ENCODE results near the gene HMCN2. TPM values are rescaled to one million over a fixed set of nuclear protein-coding genes. Genes with fewer than 3 reads are reported as not detected.

The HMCN2 gene
- total RNA-seq, 1 experiment from 2014 or later = 5.6 TPM

GRCh38 chr9:130352081-130352480 lies 86.5 kb downstream of the HMCN2 start:
- TF ChIP-seq CREB1 (CRISPR knock-in tag; IDR thresholded peaks at IDR 0.05) = no peak
- no peak for TF ChIP-seq TP53 (CRISPR knock-in tag; IDR thresholded peaks at IDR 0.05)
- no peak for TF ChIP-seq MYBL2 (CRISPR knock-in tag; IDR thresholded peaks at IDR 0.05)
- TF ChIP-seq AR (CRISPR knock-in tag; IDR thresholded peaks at IDR 0.05) = no peak
- TF ChIP-seq, protein P1, sequence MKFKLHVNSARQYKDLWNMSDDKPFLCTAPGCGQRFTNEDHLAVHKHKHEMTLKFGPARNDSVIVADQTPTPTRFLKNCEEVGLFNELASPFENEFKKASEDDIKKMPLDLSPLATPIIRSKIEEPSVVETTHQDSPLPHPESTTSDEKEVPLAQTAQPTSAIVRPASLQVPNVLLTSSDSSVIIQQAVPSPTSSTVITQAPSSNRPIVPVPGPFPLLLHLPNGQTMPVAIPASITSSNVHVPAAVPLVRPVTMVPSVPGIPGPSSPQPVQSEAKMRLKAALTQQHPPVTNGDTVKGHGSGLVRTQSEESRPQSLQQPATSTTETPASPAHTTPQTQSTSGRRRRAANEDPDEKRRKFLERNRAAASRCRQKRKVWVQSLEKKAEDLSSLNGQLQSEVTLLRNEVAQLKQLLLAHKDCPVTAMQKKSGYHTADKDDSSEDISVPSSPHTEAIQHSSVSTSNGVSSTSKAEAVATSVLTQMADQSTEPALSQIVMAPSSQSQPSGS (CRISPR knock-in tag; IDR thresholded peaks at IDR 0.05; ENCODE audit: borderline replicate concordance, low read depth) = no peak
- TF ChIP-seq, protein P2, sequence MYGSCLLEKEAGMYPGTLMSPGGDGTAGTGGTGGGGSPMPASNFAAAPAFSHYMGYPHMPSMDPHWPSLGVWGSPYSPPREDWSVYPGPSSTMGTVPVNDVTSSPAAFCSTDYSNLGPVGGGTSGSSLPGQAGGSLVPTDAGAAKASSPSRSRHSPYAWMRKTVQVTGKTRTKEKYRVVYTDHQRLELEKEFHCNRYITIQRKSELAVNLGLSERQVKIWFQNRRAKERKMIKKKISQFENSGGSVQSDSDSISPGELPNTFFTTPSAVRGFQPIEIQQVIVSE (CRISPR knock-in tag; IDR thresholded peaks at IDR 0.05; ENCODE audit: borderline replicate concordance) = no peak
- TF ChIP-seq STAT6 (CRISPR knock-in tag; conservative IDR thresholded peaks at IDR 0.05; ENCODE audit: low read depth) = no peak
- no peak for TF ChIP-seq SMAD3 (CRISPR knock-in tag; IDR thresholded peaks at IDR 0.05; ENCODE audit: borderline replicate concordance)
- TF ChIP-seq FOXP4 (CRISPR knock-in tag; IDR thresholded peaks at IDR 0.05) = no peak
- TF ChIP-seq ATF1 (CRISPR knock-in tag; IDR thresholded peaks at IDR 0.05) = no peak
- TF ChIP-seq ELF4 (CRISPR knock-in tag; IDR thresholded peaks at IDR 0.05; ENCODE audit: low read depth) = no peak
- no peak for TF ChIP-seq ZNF423 (CRISPR knock-in tag; IDR thresholded peaks at IDR 0.05)
- TF ChIP-seq GABPB1 (CRISPR knock-in tag; IDR thresholded peaks at IDR 0.05) = no peak
- TF ChIP-seq, protein P3, sequence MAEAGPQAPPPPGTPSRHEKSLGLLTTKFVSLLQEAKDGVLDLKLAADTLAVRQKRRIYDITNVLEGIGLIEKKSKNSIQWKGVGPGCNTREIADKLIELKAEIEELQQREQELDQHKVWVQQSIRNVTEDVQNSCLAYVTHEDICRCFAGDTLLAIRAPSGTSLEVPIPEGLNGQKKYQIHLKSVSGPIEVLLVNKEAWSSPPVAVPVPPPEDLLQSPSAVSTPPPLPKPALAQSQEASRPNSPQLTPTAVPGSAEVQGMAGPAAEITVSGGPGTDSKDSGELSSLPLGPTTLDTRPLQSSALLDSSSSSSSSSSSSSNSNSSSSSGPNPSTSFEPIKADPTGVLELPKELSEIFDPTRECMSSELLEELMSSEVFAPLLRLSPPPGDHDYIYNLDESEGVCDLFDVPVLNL (CRISPR knock-in tag; IDR thresholded peaks at IDR 0.05; ENCODE audit: borderline replicate concordance, low read depth) = no peak
- Mint-ChIP-seq H3K27me3 (ENCODE audit: low read depth) (no peaks in the 10 kb centered on the region), H3K27ac (no peak overlapping the region), H3K36me3 (no peaks in the 10 kb centered on the region), H3K9me3 (peaks cover 3% of the 10 kb centered on the region; the same call in 1 of the 2 replicates), H3K4me1 (no peaks in the 10 kb centered on the region), H3K4me3 (no peak overlapping the region)
- CTCF ChIA-PET = no interaction called here
- DNase-seq (ENCODE audit: low spot score) (no peak), ATAC-seq (no peak)
- POLR2A ChIA-PET = no interaction called here

Measured in WTC11 (cell line).